ENCODE measurements around the gene MYH14. TPM values are rescaled to one million over a fixed set of nuclear protein-coding genes. Genes with fewer than 3 reads are reported as not detected.

Gene MYH14
- polyA plus RNA-seq, 4 donors = 202 to 392 (median 242) TPM

GRCh38 chr19:50293263-50294004 is 90.0 kb downstream of the MYH14 start:
- Histone ChIP-seq H3K27me3 (ENCODE audit: control insufficient read depth in 3 of 3, insufficient read depth in 3 of 3, low read length in 3 of 3) (no peaks in the 10 kb centered on the region), H3K36me3 (ENCODE audit: control insufficient read depth in 3 of 3, insufficient read depth in 2 of 3, low read depth in 1 of 3, low read length in 3 of 3) (peaks cover 14 to 88% (median 29%) of the 10 kb centered on the region in 3 donors), H3K27ac (ENCODE audit: low read depth in 1 of 3, low read length in 2 of 3) (no peak overlapping the region), H3K9me3 (ENCODE audit: control insufficient read depth in 2 of 2, insufficient read depth in 1 of 2, low read depth in 1 of 2, low read length in 1 of 2) (no peaks in the 10 kb centered on the region), H3K4me1 (ENCODE audit: control insufficient read depth in 3 of 3, insufficient read depth in 2 of 3, low read depth in 1 of 3, low read length in 2 of 3) (no peaks in the 10 kb centered on the region), H3K4me3 (ENCODE audit: low read depth in 1 of 3, low read length in 3 of 3) (no peak overlapping the region)
- FAIRE-seq = no peak
- WGBS, 3 donors = 78 to 88% (median 80%) methylated on average over 13 to 14 of the region's 14 CpGs
- no peak for DNase-seq

GRCh38 chr19:50300051-50300450 is 96.6 kb downstream of the MYH14 start:
- H3K27ac ChIP-seq (ENCODE audit: low read depth in 1 of 3, low read length in 2 of 3) = no peak overlapping the region
- no peak overlapping the region for H3K4me3 ChIP-seq (ENCODE audit: low read depth in 1 of 3, low read length in 3 of 3)
- FAIRE-seq (no peak), DNase-seq (no peak)
- H3K4me1 ChIP-seq (ENCODE audit: control insufficient read depth in 3 of 3, insufficient read depth in 2 of 3, low read depth in 1 of 3, low read length in 2 of 3) = no peaks in the 10 kb centered on the region
- no peaks in the 10 kb centered on the region for H3K27me3 ChIP-seq (ENCODE audit: control insufficient read depth in 3 of 3, insufficient read depth in 3 of 3, low read length in 3 of 3)
- peaks cover 0 to 74% (median 22%) of the 10 kb centered on the region in 3 donors for H3K36me3 ChIP-seq (ENCODE audit: control insufficient read depth in 3 of 3, insufficient read depth in 2 of 3, low read depth in 1 of 3, low read length in 3 of 3)
- 40 to 61% (median 43%) methylated on average over 2 of the region's 2 CpGs for WGBS, 3 donors
- H3K9me3 ChIP-seq (ENCODE audit: control insufficient read depth in 2 of 2, insufficient read depth in 1 of 2, low read depth in 1 of 2, low read length in 1 of 2) = no peaks in the 10 kb centered on the region

GRCh38 chr19:50300814-50301606 is 97.6 kb downstream of the MYH14 start:
- Histone ChIP-seq H3K36me3 (ENCODE audit: control insufficient read depth in 3 of 3, insufficient read depth in 2 of 3, low read depth in 1 of 3, low read length in 3 of 3) (peaks cover 0 to 77% (median 25%) of the 10 kb centered on the region in 3 donors), H3K4me3 (ENCODE audit: low read depth in 1 of 3, low read length in 3 of 3) (no peak overlapping the region), H3K9me3 (ENCODE audit: control insufficient read depth in 2 of 2, insufficient read depth in 1 of 2, low read depth in 1 of 2, low read length in 1 of 2) (no peaks in the 10 kb centered on the region), H3K27me3 (ENCODE audit: control insufficient read depth in 3 of 3, insufficient read depth in 3 of 3, low read length in 3 of 3) (no peaks in the 10 kb centered on the region), H3K27ac (ENCODE audit: low read depth in 1 of 3, low read length in 2 of 3) (no peak overlapping the region), H3K4me1 (ENCODE audit: control insufficient read depth in 3 of 3, insufficient read depth in 2 of 3, low read depth in 1 of 3, low read length in 2 of 3) (no peaks in the 10 kb centered on the region)
- WGBS, 3 donors = 52 to 64% (median 58%) methylated on average over 10 of the region's 10 CpGs
- DNase-seq (no peak), FAIRE-seq (no peak)

GRCh38 chr19:50301607-50301971 is 98.2 kb downstream of the MYH14 start:
- WGBS, 3 donors = 87 to 93% (median 88%) methylated on average over 10 of the region's 10 CpGs
- H3K4me3 ChIP-seq (ENCODE audit: low read depth in 1 of 3, low read length in 3 of 3) = no peak overlapping the region

GRCh38 chr19:50303558-50303957 is 100.1 kb downstream of the MYH14 start:
- FAIRE-seq (no peak), DNase-seq (no peak)
- Histone ChIP-seq H3K27ac (ENCODE audit: low read depth in 1 of 3, low read length in 2 of 3) (no peak overlapping the region), H3K36me3 (ENCODE audit: control insufficient read depth in 3 of 3, insufficient read depth in 2 of 3, low read depth in 1 of 3, low read length in 3 of 3) (peaks cover 3 to 68% (median 27%) of the 10 kb centered on the region in 3 donors), H3K27me3 (ENCODE audit: control insufficient read depth in 3 of 3, insufficient read depth in 3 of 3, low read length in 3 of 3) (peaks cover 0 to 2% (median 0%) of the 10 kb centered on the region in 3 donors), H3K4me3 (ENCODE audit: low read depth in 1 of 3, low read length in 3 of 3) (no peak overlapping the region), H3K4me1 (ENCODE audit: control insufficient read depth in 3 of 3, insufficient read depth in 2 of 3, low read depth in 1 of 3, low read length in 2 of 3) (no peaks in the 10 kb centered on the region), H3K9me3 (ENCODE audit: control insufficient read depth in 2 of 2, insufficient read depth in 1 of 2, low read depth in 1 of 2, low read length in 1 of 2) (no peaks in the 10 kb centered on the region)

More at GRCh38 chr19:50301607-50301971, 98.2 kb downstream of the MYH14 start:
- peaks cover 0 to 76% (median 25%) of the 10 kb centered on the region in 3 donors for H3K36me3 ChIP-seq (ENCODE audit: control insufficient read depth in 3 of 3, insufficient read depth in 2 of 3, low read depth in 1 of 3, low read length in 3 of 3)
- DNase-seq = no peak
- H3K27me3 ChIP-seq (ENCODE audit: control insufficient read depth in 3 of 3, insufficient read depth in 3 of 3, low read length in 3 of 3) = peaks cover 0 to 2% (median 0%) of the 10 kb centered on the region in 3 donors
- H3K27ac ChIP-seq (ENCODE audit: low read depth in 1 of 3, low read length in 2 of 3) = no peak overlapping the region
- no peaks in the 10 kb centered on the region for H3K9me3 ChIP-seq (ENCODE audit: control insufficient read depth in 2 of 2, insufficient read depth in 1 of 2, low read depth in 1 of 2, low read length in 1 of 2)
- H3K4me1 ChIP-seq (ENCODE audit: control insufficient read depth in 3 of 3, insufficient read depth in 2 of 3, low read depth in 1 of 3, low read length in 2 of 3) = no peaks in the 10 kb centered on the region
- FAIRE-seq = no peak

- H3K4me3 ChIP-seq (ENCODE audit: low read depth in 1 of 3, low read length in 3 of 3) = no peak overlapping the region
- no peaks in the 10 kb centered on the region for H3K9me3 ChIP-seq (ENCODE audit: control insufficient read depth in 2 of 2, insufficient read depth in 1 of 2, low read depth in 1 of 2, low read length in 1 of 2)
- H3K36me3 ChIP-seq (ENCODE audit: control insufficient read depth in 3 of 3, insufficient read depth in 2 of 3, low read depth in 1 of 3, low read length in 3 of 3) = peaks cover 3 to 63% (median 18%) of the 10 kb centered on the region in 3 donors
- H3K4me1 ChIP-seq (ENCODE audit: control insufficient read depth in 3 of 3, insufficient read depth in 2 of 3, low read depth in 1 of 3, low read length in 2 of 3) = no peaks in the 10 kb centered on the region
- H3K27me3 ChIP-seq (ENCODE audit: control insufficient read depth in 3 of 3, insufficient read depth in 3 of 3, low read length in 3 of 3) = peaks cover 0 to 24% (median 16%) of the 10 kb centered on the region in 3 donors
- WGBS, 3 donors = 84 to 91% (median 85%) methylated on average over 20 to 21 of the region's 21 CpGs
- DNase-seq (no peak), FAIRE-seq (no peak)
- no peak overlapping the region for H3K27ac ChIP-seq (ENCODE audit: low read depth in 1 of 3, low read length in 2 of 3)
Observed at GRCh38 chr19:50308991-50309390, 105.6 kb downstream of the MYH14 start.

GRCh38 chr19:50309396-50310125 is 106.1 kb downstream of the MYH14 start:
- Histone ChIP-seq H3K27ac (ENCODE audit: low read depth in 1 of 3, low read length in 2 of 3) (no peak overlapping the region), H3K9me3 (ENCODE audit: control insufficient read depth in 2 of 2, insufficient read depth in 1 of 2, low read depth in 1 of 2, low read length in 1 of 2) (no peaks in the 10 kb centered on the region), H3K27me3 (ENCODE audit: control insufficient read depth in 3 of 3, insufficient read depth in 3 of 3, low read length in 3 of 3) (peaks cover 0 to 30% (median 20%) of the 10 kb centered on the region in 3 donors), H3K4me1 (ENCODE audit: control insufficient read depth in 3 of 3, insufficient read depth in 2 of 3, low read depth in 1 of 3, low read length in 2 of 3) (no peaks in the 10 kb centered on the region), H3K4me3 (ENCODE audit: low read depth in 1 of 3, low read length in 3 of 3) (no peak overlapping the region), H3K36me3 (ENCODE audit: control insufficient read depth in 3 of 3, insufficient read depth in 2 of 3, low read depth in 1 of 3, low read length in 3 of 3) (peaks cover 3 to 58% (median 18%) of the 10 kb centered on the region in 3 donors)
- WGBS, 3 donors = 58 to 77% (median 74%) methylated on average over 16 of the region's 16 CpGs
- DNase-seq (no peak), FAIRE-seq (no peak)

- H3K4me3 ChIP-seq (ENCODE audit: low read depth in 1 of 3, low read length in 3 of 3) = no peak overlapping the region
- peaks cover 3 to 45% (median 14%) of the 10 kb centered on the region in 3 donors for H3K36me3 ChIP-seq (ENCODE audit: control insufficient read depth in 3 of 3, insufficient read depth in 2 of 3, low read depth in 1 of 3, low read length in 3 of 3)
- no peak overlapping the region for H3K27ac ChIP-seq (ENCODE audit: low read depth in 1 of 3, low read length in 2 of 3)
- H3K4me1 ChIP-seq (ENCODE audit: control insufficient read depth in 3 of 3, insufficient read depth in 2 of 3, low read depth in 1 of 3, low read length in 2 of 3) = no peaks in the 10 kb centered on the region
- FAIRE-seq (no peak), DNase-seq (no peak)
- no peaks in the 10 kb centered on the region for H3K9me3 ChIP-seq (ENCODE audit: control insufficient read depth in 2 of 2, insufficient read depth in 1 of 2, low read depth in 1 of 2, low read length in 1 of 2)
- WGBS, 3 donors = 48 to 53% (median 50%) methylated on average over 10 of the region's 10 CpGs
- H3K27me3 ChIP-seq (ENCODE audit: control insufficient read depth in 3 of 3, insufficient read depth in 3 of 3, low read length in 3 of 3) = peaks cover 0 to 38% (median 29%) of the 10 kb centered on the region in 3 donors
Observed at GRCh38 chr19:50310759-50311465, 107.5 kb downstream of the MYH14 start.
